ENCODE results near the gene BID.

BID gene

DNA sequence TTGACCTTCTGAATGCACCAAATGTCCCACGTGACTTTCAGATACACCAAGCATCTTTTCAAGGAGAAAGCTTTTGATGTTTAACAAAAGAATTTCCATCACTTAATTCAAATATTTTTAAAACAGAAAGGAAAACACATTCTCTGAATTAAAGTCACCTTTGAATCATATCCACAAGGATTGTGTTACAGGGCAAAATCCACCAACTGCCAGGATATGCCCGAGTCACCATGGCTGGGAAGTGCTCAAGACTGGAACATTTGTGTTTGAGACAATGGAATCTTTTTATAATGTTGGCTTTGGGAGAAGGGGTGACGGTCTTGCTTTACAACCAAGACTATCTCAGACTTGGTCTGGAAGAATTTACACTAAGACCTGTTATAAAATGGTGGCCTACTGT lies 40.8 kb downstream of the BID start:
- Histone ChIP-seq H3K4me3 (ENCODE audit: low read depth in 1 of 2, low read length in 2 of 2) (no peak overlapping the region), H3K9ac (ENCODE audit: low read depth, low read length) (no peak overlapping the region)
- no peak for ATAC-seq (ENCODE audit: insufficient read depth, low read depth)

GRCh38 chr22:17732251-17732854 lies 41.9 kb downstream of the BID start:
- Histone ChIP-seq H3K79me2 (ENCODE audit: insufficient read depth, low read length) (no peaks in the 10 kb centered on the region), H3K36me3 (ENCODE audit: insufficient read depth, low read length) (peaks cover 84% of the 10 kb centered on the region), H3K9ac (ENCODE audit: low read depth, low read length) (no peak overlapping the region), H3K27ac (ENCODE audit: low read length) (no peak overlapping the region), H2AFZ (ENCODE audit: low read depth, low read length) (no peak overlapping the region), H4K20me1 (ENCODE audit: insufficient read depth, low read length) (peaks cover 5% of the 10 kb centered on the region; the same call in 1 of the 2 replicates), H3K9me3 (ENCODE audit: insufficient read depth, low read length, severe bottlenecking) (no peaks in the 10 kb centered on the region), H3K4me2 (ENCODE audit: insufficient read depth, low read length) (no peak overlapping the region), H3K4me3 (ENCODE audit: low read depth in 1 of 2, low read length in 2 of 2) (no peak overlapping the region), H3K4me1 (ENCODE audit: insufficient read depth, low read length) (peaks cover 4% of the 10 kb centered on the region), H3K27me3 (ENCODE audit: insufficient read depth, low read length, poor library complexity) (no peaks in the 10 kb centered on the region)
- TF ChIP-seq, protein P1, sequence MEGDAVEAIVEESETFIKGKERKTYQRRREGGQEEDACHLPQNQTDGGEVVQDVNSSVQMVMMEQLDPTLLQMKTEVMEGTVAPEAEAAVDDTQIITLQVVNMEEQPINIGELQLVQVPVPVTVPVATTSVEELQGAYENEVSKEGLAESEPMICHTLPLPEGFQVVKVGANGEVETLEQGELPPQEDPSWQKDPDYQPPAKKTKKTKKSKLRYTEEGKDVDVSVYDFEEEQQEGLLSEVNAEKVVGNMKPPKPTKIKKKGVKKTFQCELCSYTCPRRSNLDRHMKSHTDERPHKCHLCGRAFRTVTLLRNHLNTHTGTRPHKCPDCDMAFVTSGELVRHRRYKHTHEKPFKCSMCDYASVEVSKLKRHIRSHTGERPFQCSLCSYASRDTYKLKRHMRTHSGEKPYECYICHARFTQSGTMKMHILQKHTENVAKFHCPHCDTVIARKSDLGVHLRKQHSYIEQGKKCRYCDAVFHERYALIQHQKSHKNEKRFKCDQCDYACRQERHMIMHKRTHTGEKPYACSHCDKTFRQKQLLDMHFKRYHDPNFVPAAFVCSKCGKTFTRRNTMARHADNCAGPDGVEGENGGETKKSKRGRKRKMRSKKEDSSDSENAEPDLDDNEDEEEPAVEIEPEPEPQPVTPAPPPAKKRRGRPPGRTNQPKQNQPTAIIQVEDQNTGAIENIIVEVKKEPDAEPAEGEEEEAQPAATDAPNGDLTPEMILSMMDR (IDR thresholded peaks at IDR 0.05; ENCODE audit: borderline replicate concordance, extremely low read depth, low read length, poor library complexity, severe bottlenecking), result no peak
- no peak for TF ChIP-seq EZH2 (IDR thresholded peaks at IDR 0.05; ENCODE audit: borderline replicate concordance, low read depth, low read length, severe bottlenecking)
- DNase-seq (no peak), ATAC-seq (ENCODE audit: insufficient read depth, low read depth) (no peak)

More for the DNA sequence above, 40.8 kb downstream of the BID start:
- no peak for DNase-seq
- Histone ChIP-seq H3K4me2 (ENCODE audit: insufficient read depth, low read length) (no peak overlapping the region), H4K20me1 (ENCODE audit: insufficient read depth, low read length) (peaks cover 8% of the 10 kb centered on the region; the same call in 1 of the 2 replicates), H2AFZ (ENCODE audit: low read depth, low read length) (no peak overlapping the region), H3K79me2 (ENCODE audit: insufficient read depth, low read length) (no peaks in the 10 kb centered on the region), H3K9me3 (ENCODE audit: insufficient read depth, low read length, severe bottlenecking) (no peaks in the 10 kb centered on the region), H3K4me1 (ENCODE audit: insufficient read depth, low read length) (no peaks in the 10 kb centered on the region), H3K27me3 (ENCODE audit: insufficient read depth, low read length, poor library complexity) (no peaks in the 10 kb centered on the region), H3K36me3 (ENCODE audit: insufficient read depth, low read length) (peaks cover 84% of the 10 kb centered on the region), H3K27ac (ENCODE audit: low read length) (no peak overlapping the region; the same call in 1 of the 2 replicates)
- TF ChIP-seq EZH2 (IDR thresholded peaks at IDR 0.05; ENCODE audit: borderline replicate concordance, low read depth, low read length, severe bottlenecking), result no peak
- TF ChIP-seq, protein P1 (IDR thresholded peaks at IDR 0.05; ENCODE audit: borderline replicate concordance, extremely low read depth, low read length, poor library complexity, severe bottlenecking), result no peak

DNA sequence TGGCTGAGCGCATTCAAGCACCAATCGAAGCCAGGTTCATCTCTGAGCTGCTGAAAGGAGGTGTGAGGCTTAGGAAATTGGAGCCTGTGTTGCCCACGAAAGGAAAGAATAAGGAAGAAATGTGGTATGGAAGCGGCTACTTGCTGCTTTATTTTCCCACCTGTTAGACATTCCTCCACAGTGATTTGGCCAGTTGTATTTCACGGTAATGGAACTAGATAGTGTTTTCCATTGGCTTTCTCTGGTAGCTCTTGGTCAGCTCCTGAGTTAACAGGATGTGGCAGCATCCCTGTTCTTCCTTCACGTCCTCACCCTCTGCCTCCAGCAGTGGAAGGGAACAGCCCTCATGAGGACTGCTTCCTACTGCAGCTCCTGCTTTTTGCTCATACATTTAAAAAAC lies 44.7 kb downstream of the BID start:
- no peaks in the 10 kb centered on the region for H3K27me3 ChIP-seq (ENCODE audit: insufficient read depth, low read length, poor library complexity)
- no peak for DNase-seq
- peaks cover 69% of the 10 kb centered on the region for H3K36me3 ChIP-seq (ENCODE audit: insufficient read depth, low read length)
- H3K79me2 ChIP-seq (ENCODE audit: insufficient read depth, low read length), result 0 out of 2 replicates have a peak, but pooled peaks cover 8% of the 10 kb centered on the region
- no peak overlapping the region for H3K4me2 ChIP-seq (ENCODE audit: insufficient read depth, low read length)
- H2AFZ ChIP-seq (ENCODE audit: low read depth, low read length), result no peak overlapping the region
- H3K4me3 ChIP-seq (ENCODE audit: low read depth in 1 of 2, low read length in 2 of 2), result no peak overlapping the region
- no peak overlapping the region for H3K27ac ChIP-seq (ENCODE audit: low read length)
- H3K9ac ChIP-seq (ENCODE audit: low read depth, low read length), result no peak overlapping the region
- TF ChIP-seq EZH2 (IDR thresholded peaks at IDR 0.05; ENCODE audit: borderline replicate concordance, low read depth, low read length, severe bottlenecking), result no peak
- TF ChIP-seq, protein P1 (IDR thresholded peaks at IDR 0.05; ENCODE audit: borderline replicate concordance, extremely low read depth, low read length, poor library complexity, severe bottlenecking), result no peak
- no peaks in the 10 kb centered on the region for H3K9me3 ChIP-seq (ENCODE audit: insufficient read depth, low read length, severe bottlenecking)
- H3K4me1 ChIP-seq (ENCODE audit: insufficient read depth, low read length), result peaks cover 30% of the 10 kb centered on the region
- H4K20me1 ChIP-seq (ENCODE audit: insufficient read depth, low read length), result peaks cover 13% of the 10 kb centered on the region; the same call in 1 of the 2 replicates
- no peak for ATAC-seq (ENCODE audit: insufficient read depth, low read depth)
